ENCODE results near the gene BOLL.
A peak's percentile ranks its signal among the peaks of the same experiment; 100 is the strongest.
"Not testable (repeated sequence)": the region's sequence is repeated elsewhere in the genome, so short reads cannot be mapped to it uniquely, and the experiment has no call there.

BOLL gene

DNA sequence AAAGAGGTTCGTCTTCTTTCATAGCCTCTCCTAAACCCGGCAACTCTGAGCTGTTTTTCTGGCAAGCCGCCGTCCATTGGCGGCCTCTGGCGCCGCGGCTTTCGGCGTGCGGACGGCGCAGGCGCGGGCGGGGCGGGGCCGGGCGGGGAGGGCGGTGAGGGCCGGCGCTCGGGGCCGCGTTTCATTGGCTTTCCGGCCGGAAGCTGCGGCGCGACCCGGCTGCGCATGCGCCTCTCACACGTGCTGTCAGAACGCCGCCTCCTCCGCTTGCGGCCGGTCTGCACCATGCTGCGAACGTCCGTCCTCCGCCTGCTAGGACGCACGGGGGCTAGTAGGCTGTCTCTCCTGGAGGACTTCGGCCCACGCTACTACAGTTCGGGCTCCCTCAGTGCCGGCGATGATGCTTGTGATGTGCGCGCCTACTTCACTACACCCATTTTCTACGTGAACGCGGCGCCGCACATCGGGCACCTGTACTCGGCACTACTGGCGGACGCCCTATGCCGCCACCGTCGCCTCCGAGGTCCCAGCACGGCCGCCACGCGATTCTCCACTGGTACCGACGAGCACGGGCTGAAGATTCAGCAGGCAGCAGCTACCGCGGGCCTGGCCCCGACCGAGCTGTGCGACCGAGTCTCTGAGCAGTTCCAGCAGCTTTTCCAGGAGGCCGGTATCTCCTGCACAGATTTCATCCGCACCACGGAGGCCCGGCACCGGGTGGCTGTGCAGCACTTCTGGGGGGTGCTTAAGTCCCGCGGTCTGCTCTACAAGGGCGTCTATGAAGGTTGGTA lies 79.8 kb downstream of the BOLL start, which contains the start of gene MARS2:
Gene MARS2, plus strand, starts transcription at position 249 of the 791 bp plus-strand sequence. Its CDS starts 37 bp downstream, at position 286.
- DNase-seq = peak; percentile 53

DNA sequence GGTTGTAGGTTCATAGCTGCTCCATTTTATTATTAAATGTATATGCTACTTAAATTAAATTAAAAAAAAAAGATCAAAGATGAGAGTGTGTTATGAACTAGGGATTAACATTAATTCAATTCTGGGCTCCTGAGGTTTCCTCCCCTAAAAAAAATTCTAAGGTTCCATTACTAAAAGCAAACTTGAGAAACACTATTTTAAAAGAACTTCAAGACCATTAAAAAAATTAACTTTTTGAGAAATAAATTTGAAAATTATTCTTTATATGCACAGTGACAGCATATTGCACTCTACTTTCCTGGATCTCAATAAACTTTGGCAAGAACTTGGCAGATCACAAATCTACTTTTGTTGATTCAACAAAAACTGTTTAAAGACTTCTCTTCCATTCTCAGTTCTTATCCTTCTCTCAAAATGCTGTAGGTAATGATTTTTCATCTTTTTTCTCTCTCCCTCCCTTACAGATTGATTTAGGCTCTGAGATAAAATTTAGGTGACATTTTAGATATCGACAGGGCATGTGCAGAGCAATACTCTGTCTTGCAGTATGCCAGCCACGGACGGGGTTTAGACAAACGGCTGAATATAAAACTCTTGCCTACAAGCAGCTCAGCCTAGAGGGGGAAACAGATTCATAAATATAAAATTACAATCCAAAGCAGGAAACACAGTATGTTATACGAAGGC lies 80.5 kb downstream of the BOLL start:
- DNase-seq = peak; percentile 16

DNA sequence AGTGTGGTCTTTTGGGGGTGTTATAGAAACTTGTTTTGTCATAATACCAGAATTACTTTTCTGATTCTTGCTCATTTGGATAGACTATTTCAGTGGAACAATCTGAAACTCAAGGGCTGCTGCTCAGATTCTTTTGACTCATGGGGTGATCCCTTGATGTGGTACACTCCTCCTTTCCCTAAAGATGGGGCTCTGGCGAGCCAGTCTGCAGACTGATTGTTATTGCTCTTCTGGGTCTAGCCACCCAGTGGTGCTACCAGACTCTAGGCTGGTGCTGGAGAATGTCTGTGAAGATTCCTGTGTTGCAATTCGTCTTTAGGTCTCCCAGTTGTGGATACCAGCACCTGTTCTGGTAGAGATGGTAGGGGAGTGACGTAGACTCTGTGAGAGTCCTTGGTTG lies 84.2 kb downstream of the BOLL start:
- no peak for DNase-seq

DNA sequence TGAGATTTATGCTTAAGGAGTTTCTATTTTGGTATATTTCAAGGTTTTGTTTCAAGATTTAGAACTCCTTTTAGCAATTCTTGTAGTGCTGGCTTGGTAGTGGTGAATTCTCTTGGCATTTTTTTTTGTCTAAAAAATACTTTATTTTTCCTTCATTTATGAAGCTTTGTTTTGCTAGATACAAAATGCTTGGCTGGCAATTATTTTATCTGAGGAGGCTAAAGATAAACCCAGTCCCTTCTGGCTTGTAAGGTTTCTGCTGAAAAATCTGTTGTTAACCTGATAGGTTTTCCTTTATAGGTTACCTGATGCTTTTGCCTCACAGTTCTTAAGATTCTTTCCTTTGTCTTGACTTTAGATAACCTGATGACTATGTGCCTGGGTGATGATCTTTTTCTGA lies 85.4 kb downstream of the BOLL start:
- DNase-seq = not testable (repeated sequence)

DNA sequence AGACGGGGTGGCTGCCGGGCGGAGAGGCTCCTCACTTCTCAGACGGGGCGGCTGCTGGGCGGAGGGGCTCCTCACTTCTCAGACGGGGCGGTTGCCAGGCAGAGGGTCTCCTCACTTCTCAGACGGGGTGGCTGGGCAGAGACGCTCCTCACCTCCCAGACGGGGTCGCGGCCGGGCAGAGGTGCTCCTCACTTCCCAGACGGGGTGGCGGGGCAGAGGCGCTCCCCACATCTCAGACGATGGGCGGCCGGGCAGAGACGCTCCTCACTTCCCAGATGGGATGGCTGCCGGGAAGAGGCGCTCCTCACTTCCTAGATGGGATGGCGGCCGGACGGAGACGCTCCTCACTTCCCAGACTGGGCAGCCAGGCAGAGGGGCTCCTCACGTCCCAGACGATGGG lies 88.5 kb downstream of the BOLL start:
- DNase-seq = not testable (repeated sequence)

DNA sequence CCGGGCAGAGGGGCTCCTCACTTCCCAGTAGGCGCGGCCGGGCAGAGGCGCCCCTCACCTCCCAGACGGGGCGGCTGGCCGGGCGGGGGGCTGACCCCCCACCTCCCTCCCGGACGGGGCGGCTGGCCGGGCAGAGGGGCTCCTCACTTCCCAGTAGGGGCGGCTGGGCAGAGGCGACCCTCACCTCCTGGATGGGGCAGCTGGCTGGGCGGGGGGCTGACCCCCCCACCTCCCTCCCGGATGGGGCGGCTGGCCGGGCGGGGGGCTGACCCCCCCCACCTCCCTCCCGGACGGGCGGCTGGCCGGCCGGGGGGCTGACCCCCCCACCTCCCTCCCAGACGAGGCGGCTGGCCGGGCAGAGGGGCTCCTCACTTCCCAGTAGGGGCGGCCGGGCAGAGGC lies 89.1 kb downstream of the BOLL start:
- not testable (repeated sequence) for DNase-seq

DNA sequence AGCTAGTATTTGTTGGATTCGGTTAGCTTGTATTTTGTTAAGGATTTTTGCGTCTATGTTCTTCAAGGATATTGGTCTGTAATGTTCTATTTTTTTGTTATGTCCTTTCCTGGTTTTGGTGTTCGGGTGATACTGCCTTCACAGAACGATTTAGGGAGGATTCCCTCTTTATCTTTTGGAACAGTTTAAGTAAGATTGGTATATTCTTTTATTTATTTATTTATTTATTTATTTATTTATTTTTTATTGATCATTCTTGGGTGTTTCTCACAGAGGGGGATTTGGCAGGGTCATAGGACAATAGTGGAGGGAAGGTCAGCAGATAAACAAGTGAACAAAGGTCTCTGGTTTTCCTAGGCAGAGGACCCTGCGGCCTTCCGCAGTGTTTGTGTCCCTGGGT lies 89.9 kb downstream of the BOLL start:
- DNase-seq = not testable (repeated sequence)

DNA sequence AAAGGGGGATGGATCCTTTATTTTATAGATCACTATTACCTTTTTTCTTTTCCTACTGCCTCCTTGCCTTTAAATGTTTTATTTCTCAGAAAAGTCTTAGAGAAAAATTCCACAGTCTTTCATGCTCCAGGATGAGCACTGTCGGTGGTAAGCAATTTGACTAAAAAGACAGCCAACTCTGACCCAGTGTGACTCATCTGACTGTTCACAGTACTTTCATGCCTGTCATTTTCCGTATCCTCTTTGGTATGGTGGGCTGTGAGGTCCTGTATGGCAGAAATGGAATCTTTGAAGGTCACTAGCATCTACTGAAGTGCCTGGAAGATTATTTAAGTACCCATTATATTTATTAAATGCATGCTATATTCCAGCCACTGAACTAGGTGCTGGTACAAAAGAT lies 107.6 kb downstream of the BOLL start:
- DNase-seq = no peak

DNA sequence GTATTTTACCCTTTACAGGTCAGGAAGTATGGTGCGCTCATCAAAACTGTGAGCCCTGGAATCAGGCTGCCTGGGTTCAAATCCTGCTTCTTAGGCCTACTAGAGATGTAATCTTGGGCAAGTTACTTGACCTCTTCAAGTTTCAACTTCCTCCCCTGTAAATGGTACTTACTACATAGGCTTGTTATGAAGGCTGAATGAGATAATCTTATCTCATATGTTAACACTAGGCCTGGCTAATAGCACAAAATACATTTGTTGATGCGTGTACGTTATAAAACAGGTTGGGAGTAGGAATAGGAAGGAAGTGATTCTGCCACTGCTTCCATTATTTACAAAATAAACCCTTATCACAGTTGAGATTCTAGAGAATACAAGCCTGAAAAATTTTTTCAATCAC lies 108.1 kb downstream of the BOLL start:
- no peak for DNase-seq
